ENCODE results near the gene HTR7. TPM values are rescaled to one million over a fixed set of nuclear protein-coding genes. Genes with fewer than 3 reads are reported as not detected.

The HTR7 gene
- total RNA-seq, 2 experiments from 2014 or later, result 0.08 TPM

- Histone ChIP-seq H3K36me3 (ENCODE audit: insufficient read depth, low read length) (no peaks in the 10 kb centered on the region), H3K27ac (ENCODE audit: low read depth in 1 of 2, low read length in 2 of 2) (no peak overlapping the region), H3K9me3 (ENCODE audit: control insufficient read depth in 1 of 2, insufficient read depth in 1 of 2, low read length in 2 of 2) (no peaks in the 10 kb centered on the region), H3K4me1 (ENCODE audit: insufficient read depth, low read length) (no peaks in the 10 kb centered on the region), H3K4me3 (ENCODE audit: low read length) (no peak overlapping the region), H3K27me3 (ENCODE audit: control insufficient read depth in 1 of 2, insufficient read depth in 2 of 2, low read length in 2 of 2) (no peaks in the 10 kb centered on the region)
- Mint-ChIP-seq H3K27me3 (peaks cover 6% of the 10 kb centered on the region), H3K36me3 (ENCODE audit: low read depth) (no peaks in the 10 kb centered on the region), H3K4me1 (ENCODE audit: low read depth) (no peaks in the 10 kb centered on the region), H3K27ac (no peak overlapping the region), H3K9me3 (peaks cover 6% of the 10 kb centered on the region), H3K4me3 (no peak overlapping the region)
- intact Hi-C loops (cut with DNase I, micrococcal nuclease), result no loop called here
- ATAC-seq (ENCODE audit: poor library complexity) (no peak), DNase-seq (no peak)
- ChIA-PET CTCF (no interaction called here), POLR2A (no interaction called here)
- TF ChIP-seq CTCF (IDR thresholded peaks at IDR 0.05), result no peak
Measured at GRCh38 chr10:90800232-90800796, 57.5 kb downstream of the HTR7 start.

- POLR2A ChIA-PET, result no interaction called here
- ATAC-seq (ENCODE audit: poor library complexity), result no peak
- intact Hi-C loops (cut with DNase I, micrococcal nuclease), result no loop called here
- Mint-ChIP-seq H3K36me3 (ENCODE audit: low read depth) (no peaks in the 10 kb centered on the region), H3K4me1 (ENCODE audit: low read depth) (no peaks in the 10 kb centered on the region), H3K27me3 (peaks cover 6% of the 10 kb centered on the region), H3K9me3 (peaks cover 6% of the 10 kb centered on the region), H3K27ac (no peak overlapping the region), H3K4me3 (no peak overlapping the region)
- TF ChIP-seq CTCF (IDR thresholded peaks at IDR 0.05), result no peak
- DNase-seq, result no peak
- H3K4me3 ChIP-seq (ENCODE audit: low read length), result no peak overlapping the region
- H3K9me3 ChIP-seq (ENCODE audit: control insufficient read depth in 1 of 2, insufficient read depth in 1 of 2, low read length in 2 of 2), result peaks cover 0 to 5% of the 10 kb centered on the region in 2 experiments
- H3K4me1 ChIP-seq (ENCODE audit: insufficient read depth, low read length), result no peaks in the 10 kb centered on the region
- no peak overlapping the region for H3K27ac ChIP-seq (ENCODE audit: low read depth in 1 of 2, low read length in 2 of 2)
- H3K27me3 ChIP-seq (ENCODE audit: control insufficient read depth in 1 of 2, insufficient read depth in 2 of 2, low read length in 2 of 2), result no peaks in the 10 kb centered on the region
- H3K36me3 ChIP-seq (ENCODE audit: insufficient read depth, low read length), result no peaks in the 10 kb centered on the region
- CTCF ChIA-PET, result no interaction called here
Measured at GRCh38 chr10:90799172-90799571, 58.7 kb downstream of the HTR7 start.

- ChIA-PET POLR2A (no interaction called here), CTCF (no interaction called here)
- no peak overlapping the region for H3K4me3 Mint-ChIP-seq
- intact Hi-C loops (cut with DNase I, micrococcal nuclease), result no loop called here
- H3K27ac Mint-ChIP-seq, result no peak overlapping the region
- Histone ChIP-seq H3K36me3 (ENCODE audit: insufficient read depth, low read length) (no peaks in the 10 kb centered on the region), H3K27ac (ENCODE audit: low read depth in 1 of 2, low read length in 2 of 2) (no peak overlapping the region), H3K4me3 (ENCODE audit: low read length) (no peak overlapping the region), H3K4me1 (ENCODE audit: insufficient read depth, low read length) (no peaks in the 10 kb centered on the region), H3K27me3 (ENCODE audit: control insufficient read depth in 1 of 2, insufficient read depth in 2 of 2, low read length in 2 of 2) (no peaks in the 10 kb centered on the region), H3K9me3 (ENCODE audit: control insufficient read depth in 1 of 2, insufficient read depth in 1 of 2, low read length in 2 of 2) (peaks cover 0 to 5% of the 10 kb centered on the region in 2 experiments)
- TF ChIP-seq CTCF (IDR thresholded peaks at IDR 0.05), result no peak
- peaks cover 6% of the 10 kb centered on the region for H3K9me3 Mint-ChIP-seq
- no peaks in the 10 kb centered on the region for H3K36me3 Mint-ChIP-seq (ENCODE audit: low read depth)
- ATAC-seq (ENCODE audit: poor library complexity) (no peak), DNase-seq (no peak)
- H3K4me1 Mint-ChIP-seq (ENCODE audit: low read depth), result no peaks in the 10 kb centered on the region
- peaks cover 6% of the 10 kb centered on the region for H3K27me3 Mint-ChIP-seq
Measured at GRCh38 chr10:90798482-90798881, 59.4 kb downstream of the HTR7 start.

Measured in CD4-positive, alpha-beta T cell (primary cell).